Osteoblast (primary cell): Measurements from ENCODE around the gene ZDHHC24. TPM values are rescaled to one million over a fixed set of nuclear protein-coding genes. Genes with fewer than 3 reads are reported as not detected.

Experiments
- DNase-seq: peaks from one replicate; pipeline ENCODE4 v3.0.0; 2011; ENCODE audit warnings: low spot score, mixed read lengths; ENCODE audit not compliant: insufficient read length; ENCODE audit errors: missing footprints
- H2AFZ ChIP-seq: 2 replicates; pipeline ENCODE4 v1.6.0; 2011; ENCODE audit warnings: mild to moderate bottlenecking, low read length
- H3K27ac ChIP-seq: 2 replicates; pipeline ENCODE4 v1.5.1; 2011; ENCODE audit warnings: mild to moderate bottlenecking, low read depth, low read length, moderate library complexity
- H3K27me3 ChIP-seq: 2 replicates; pipeline ENCODE4 v1.6.0; 2012; ENCODE audit warnings: mild to moderate bottlenecking, control low read depth, inconsistent platforms, low read length, moderate library complexity; ENCODE audit not compliant: insufficient read depth
- H3K36me3 ChIP-seq: 2 replicates; pipeline ENCODE4 v1.5.1; 2011; ENCODE audit warnings: mild to moderate bottlenecking, low read length, control low read depth, moderate library complexity; ENCODE audit not compliant: insufficient read depth
- H3K4me1 ChIP-seq: 2 replicates; pipeline ENCODE4 v1.5.1; 2011; ENCODE audit warnings: mild to moderate bottlenecking, low read length, control low read depth, moderate library complexity; ENCODE audit not compliant: insufficient read depth
- H3K4me2 ChIP-seq: 2 replicates; pipeline ENCODE4 v1.6.0; 2011; ENCODE audit warnings: mild to moderate bottlenecking, low read length; ENCODE audit not compliant: insufficient read depth
- H3K4me3 ChIP-seq: fragments of 200-600 bp; sonication (generic); 3 replicates; pipeline ENCODE4 v1.5.1; 2012; ENCODE audit warnings: mild to moderate bottlenecking, low read length, inconsistent platforms; ENCODE audit not compliant: insufficient read depth
- H3K79me2 ChIP-seq: 2 replicates; pipeline ENCODE4 v1.6.0; 2012; ENCODE audit warnings: mild to moderate bottlenecking, low read length, control low read depth, inconsistent platforms; ENCODE audit not compliant: insufficient read depth
- H3K9me3 ChIP-seq: 2 replicates; pipeline ENCODE4 v1.5.1; 2011; ENCODE audit warnings: low read depth, low read length, control low read depth
- H4K20me1 ChIP-seq: 2 replicates; pipeline ENCODE4 v1.6.0; 2012; ENCODE audit warnings: mild to moderate bottlenecking, low read length, control low read depth; ENCODE audit not compliant: insufficient read depth
- CTCF ChIP-seq: IDR thresholded peaks from 2 replicates; pipeline ENCODE4 v1.5.1; 2011; ENCODE audit warnings: mild to moderate bottlenecking, low read depth, low read length, moderate library complexity; ENCODE audit errors: extremely low read depth
- total RNA-seq: library from RNA; depleted of rRNA; stranded (reverse); fragments of >200 nt; gene quantifications from 2 replicates; pipeline ENCODE4 v1.2.3, GENCODE V29; 2012

Gene ZDHHC24
- total RNA-seq, 1 donor = 10.5 TPM

- Histone ChIP-seq H3K27me3 (no peaks in the 10 kb centered on the region), H3K79me2 (peaks cover 6% of the 10 kb centered on the region), H3K9me3 (no peaks in the 10 kb centered on the region), H3K4me3 (no peak overlapping the region), H2AFZ (no peak overlapping the region), H3K4me2 (no peak overlapping the region), H4K20me1 (peaks cover 2% of the 10 kb centered on the region), H3K27ac (no peak overlapping the region), H3K36me3 (peaks cover 15% of the 10 kb centered on the region), H3K4me1 (peaks cover 6% of the 10 kb centered on the region)
- no peak for TF ChIP-seq CTCF
- DNase-seq = no peak
Observed at GRCh38 chr11:66471142-66471541, 74.7 kb downstream of the ZDHHC24 start.

Other genes starting within 250 kb of the ZDHHC24 start
- gene CD248, start 229.0 kb downstream of the ZDHHC24 start, total RNA-seq = 103 and 107 TPM in 2 replicates
- 27.1 and 31.8 TPM in 2 replicates for gene RIN1, start 209.6 kb downstream of the ZDHHC24 start, total RNA-seq
- gene BRMS1, start 200.9 kb downstream of the ZDHHC24 start, total RNA-seq = 43.0 and 43.1 TPM in 2 replicates
- gene B4GAT1, start 198.4 kb downstream of the ZDHHC24 start, total RNA-seq = 20.6 and 21.2 TPM in 2 replicates
- gene SLC29A2, start 174.3 kb downstream of the ZDHHC24 start, total RNA-seq = under 0.01 and 0.29 TPM in 2 replicates
- gene NPAS4, start 125.0 kb downstream of the ZDHHC24 start, total RNA-seq = 0.36 TPM in 1 of 2 replicates, not detected in the other
- 31.5 and 33.3 TPM in 2 replicates for gene MRPL11, start 107.2 kb downstream of the ZDHHC24 start, total RNA-seq
- gene PELI3, start 79.1 kb downstream of the ZDHHC24 start, total RNA-seq = 18.9 and 19.2 TPM in 2 replicates
- 35.8 and 36.5 TPM in 2 replicates for gene DPP3, start 65.6 kb downstream of the ZDHHC24 start, total RNA-seq
- gene BBS1, start 35.4 kb downstream of the ZDHHC24 start, total RNA-seq = 39.2 and 43.8 TPM in 2 replicates
- gene ACTN3, start 855 bp upstream of the ZDHHC24 start, total RNA-seq = under 0.01 TPM in 1 of 2 replicates, not detected in the other
- 41.3 and 45.6 TPM in 2 replicates for gene CTSF, start 22.6 kb upstream of the ZDHHC24 start, total RNA-seq
- gene CCDC87, start 47.0 kb upstream of the ZDHHC24 start, total RNA-seq = 0.88 and 1.1 TPM in 2 replicates
- 35.8 and 43.3 TPM in 2 replicates for gene CCS, start 47.1 kb upstream of the ZDHHC24 start, total RNA-seq
- 22.4 and 25.3 TPM in 2 replicates for gene RBM14, start 70.6 kb upstream of the ZDHHC24 start, total RNA-seq
- 80.4 and 84.0 TPM in 2 replicates for gene RBM4, start 92.7 kb upstream of the ZDHHC24 start, total RNA-seq
- gene RBM4B, start 131.8 kb upstream of the ZDHHC24 start, total RNA-seq = 19.2 and 21.8 TPM in 2 replicates
- 0.88 and 2.2 TPM in 2 replicates for gene SPTBN2, start 183.2 kb upstream of the ZDHHC24 start, total RNA-seq